ENCODE data around the gene ANKFN1.
"Not testable (repeated sequence)": the region's sequence is repeated elsewhere in the genome, so short reads cannot be mapped to it uniquely, and the experiment has no call there.

ANKFN1 gene

GRCh38 chr17:56367366-56367765 is 214.1 kb downstream of the ANKFN1 start:
- Histone ChIP-seq H3K9me3 (ENCODE audit: control insufficient read depth in 1 of 2, low read length in 2 of 2) (no peaks in the 10 kb centered on the region), H3K9ac (ENCODE audit: low read depth in 1 of 2, low read length in 2 of 2) (no peak overlapping the region), H3K36me3 (ENCODE audit: control insufficient read depth in 1 of 2, insufficient read depth in 2 of 2, low read length in 2 of 2) (no peaks in the 10 kb centered on the region), H3K27ac (ENCODE audit: low read depth, low read length) (no peak overlapping the region), H3K4me1 (ENCODE audit: control insufficient read depth in 1 of 2, insufficient read depth in 2 of 2, low read length in 2 of 2) (no peaks in the 10 kb centered on the region), H3K4me3 (ENCODE audit: low read depth in 1 of 2, low read length in 2 of 2) (no peak overlapping the region), H3K27me3 (ENCODE audit: control insufficient read depth in 1 of 2, insufficient read depth in 2 of 2, low read length in 2 of 2) (no peaks in the 10 kb centered on the region)

GRCh38 chr17:56373981-56374833 is 220.9 kb downstream of the ANKFN1 start:
- H3K27me3 ChIP-seq (ENCODE audit: control insufficient read depth in 1 of 2, insufficient read depth in 2 of 2, low read length in 2 of 2), result no peaks in the 10 kb centered on the region
- no peaks in the 10 kb centered on the region for H3K9me3 ChIP-seq (ENCODE audit: control insufficient read depth in 1 of 2, low read length in 2 of 2)
- H3K27ac ChIP-seq (ENCODE audit: low read depth, low read length), result no peak overlapping the region
- no peak overlapping the region for H3K4me3 ChIP-seq (ENCODE audit: low read depth in 1 of 2, low read length in 2 of 2)
- no peaks in the 10 kb centered on the region for H3K4me1 ChIP-seq (ENCODE audit: control insufficient read depth in 1 of 2, insufficient read depth in 2 of 2, low read length in 2 of 2)
- no peaks in the 10 kb centered on the region for H3K36me3 ChIP-seq (ENCODE audit: control insufficient read depth in 1 of 2, insufficient read depth in 2 of 2, low read length in 2 of 2)
- no peak overlapping the region for H3K9ac ChIP-seq (ENCODE audit: low read depth in 1 of 2, low read length in 2 of 2)

DNA sequence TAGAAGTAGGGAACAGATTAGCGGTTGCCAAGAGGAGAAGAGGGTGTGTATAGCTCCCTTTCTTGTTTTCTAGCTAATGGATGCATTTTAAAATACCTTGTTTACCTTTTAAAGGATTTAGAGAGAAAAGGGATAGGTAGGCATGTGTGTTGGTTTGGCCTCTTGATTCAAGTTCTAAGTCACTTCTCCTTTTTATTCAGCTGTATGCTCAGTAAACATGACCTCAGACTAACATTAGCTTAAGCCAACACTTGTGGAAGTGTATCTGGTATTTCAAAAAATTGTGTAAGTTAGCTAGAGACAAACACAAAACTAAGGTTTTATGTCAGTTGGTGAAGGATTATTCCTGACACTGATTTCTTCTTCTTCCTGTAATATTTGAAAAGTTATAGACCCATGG is 236.1 kb downstream of the ANKFN1 start:
- Histone ChIP-seq H3K27me3 (ENCODE audit: control insufficient read depth in 1 of 2, insufficient read depth in 2 of 2, low read length in 2 of 2) (no peaks in the 10 kb centered on the region), H3K4me3 (ENCODE audit: low read depth in 1 of 2, low read length in 2 of 2) (no peak overlapping the region), H3K27ac (ENCODE audit: low read depth, low read length) (no peak overlapping the region), H3K9me3 (ENCODE audit: control insufficient read depth in 1 of 2, low read length in 2 of 2) (no peaks in the 10 kb centered on the region), H3K9ac (ENCODE audit: low read depth in 1 of 2, low read length in 2 of 2) (no peak overlapping the region), H3K36me3 (ENCODE audit: control insufficient read depth in 1 of 2, insufficient read depth in 2 of 2, low read length in 2 of 2) (no peaks in the 10 kb centered on the region), H3K4me1 (ENCODE audit: control insufficient read depth in 1 of 2, insufficient read depth in 2 of 2, low read length in 2 of 2) (no peaks in the 10 kb centered on the region)

DNA sequence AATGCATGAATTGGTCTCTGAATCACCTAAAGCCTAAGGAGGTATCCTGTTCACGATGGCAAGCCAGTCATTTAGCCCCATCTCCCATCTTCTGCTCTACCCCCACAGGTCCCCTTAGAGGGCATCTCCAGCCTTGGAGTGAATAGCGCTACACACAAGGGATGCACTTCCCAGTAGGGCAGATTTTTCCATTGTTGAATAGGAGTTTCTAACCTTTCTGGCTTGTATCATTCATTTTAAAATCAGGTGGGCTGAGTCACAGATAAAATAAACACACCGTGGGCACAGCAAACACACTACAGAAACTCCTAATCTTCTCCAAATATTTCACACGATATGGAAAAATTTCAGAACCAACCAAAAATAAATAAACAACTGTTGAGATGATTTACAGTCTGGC is 239.0 kb downstream of the ANKFN1 start:
- Histone ChIP-seq H3K9ac (ENCODE audit: low read depth in 1 of 2, low read length in 2 of 2) (no peak overlapping the region), H3K36me3 (ENCODE audit: control insufficient read depth in 1 of 2, insufficient read depth in 2 of 2, low read length in 2 of 2) (no peaks in the 10 kb centered on the region), H3K4me3 (ENCODE audit: low read depth in 1 of 2, low read length in 2 of 2) (no peak overlapping the region), H3K27ac (ENCODE audit: low read depth, low read length) (no peak overlapping the region), H3K4me1 (ENCODE audit: control insufficient read depth in 1 of 2, insufficient read depth in 2 of 2, low read length in 2 of 2) (no peaks in the 10 kb centered on the region), H3K27me3 (ENCODE audit: control insufficient read depth in 1 of 2, insufficient read depth in 2 of 2, low read length in 2 of 2) (no peaks in the 10 kb centered on the region), H3K9me3 (ENCODE audit: control insufficient read depth in 1 of 2, low read length in 2 of 2) (no peaks in the 10 kb centered on the region)

- Histone ChIP-seq H3K4me3 (ENCODE audit: low read depth in 1 of 2, low read length in 2 of 2) (no peak overlapping the region), H3K36me3 (ENCODE audit: control insufficient read depth in 1 of 2, insufficient read depth in 2 of 2, low read length in 2 of 2) (no peaks in the 10 kb centered on the region), H3K9ac (ENCODE audit: low read depth in 1 of 2, low read length in 2 of 2) (no peak overlapping the region), H3K4me1 (ENCODE audit: control insufficient read depth in 1 of 2, insufficient read depth in 2 of 2, low read length in 2 of 2) (no peaks in the 10 kb centered on the region), H3K27ac (ENCODE audit: low read depth, low read length) (no peak overlapping the region), H3K27me3 (ENCODE audit: control insufficient read depth in 1 of 2, insufficient read depth in 2 of 2, low read length in 2 of 2) (no peaks in the 10 kb centered on the region), H3K9me3 (ENCODE audit: control insufficient read depth in 1 of 2, low read length in 2 of 2) (no peaks in the 10 kb centered on the region)
Measured at GRCh38 chr17:56393156-56393555, 239.9 kb downstream of the ANKFN1 start.

GRCh38 chr17:56395787-56396186 is 242.5 kb downstream of the ANKFN1 start:
- H3K27me3 ChIP-seq (ENCODE audit: control insufficient read depth in 1 of 2, insufficient read depth in 2 of 2, low read length in 2 of 2), result no peaks in the 10 kb centered on the region
- no peaks in the 10 kb centered on the region for H3K36me3 ChIP-seq (ENCODE audit: control insufficient read depth in 1 of 2, insufficient read depth in 2 of 2, low read length in 2 of 2)
- no peaks in the 10 kb centered on the region for H3K4me1 ChIP-seq (ENCODE audit: control insufficient read depth in 1 of 2, insufficient read depth in 2 of 2, low read length in 2 of 2)
- H3K9ac ChIP-seq (ENCODE audit: low read depth in 1 of 2, low read length in 2 of 2), result no peak overlapping the region
- H3K4me3 ChIP-seq (ENCODE audit: low read depth in 1 of 2, low read length in 2 of 2), result no peak overlapping the region
- H3K9me3 ChIP-seq (ENCODE audit: control insufficient read depth in 1 of 2, low read length in 2 of 2), result no peaks in the 10 kb centered on the region
- no peak overlapping the region for H3K27ac ChIP-seq (ENCODE audit: low read depth, low read length)

DNA sequence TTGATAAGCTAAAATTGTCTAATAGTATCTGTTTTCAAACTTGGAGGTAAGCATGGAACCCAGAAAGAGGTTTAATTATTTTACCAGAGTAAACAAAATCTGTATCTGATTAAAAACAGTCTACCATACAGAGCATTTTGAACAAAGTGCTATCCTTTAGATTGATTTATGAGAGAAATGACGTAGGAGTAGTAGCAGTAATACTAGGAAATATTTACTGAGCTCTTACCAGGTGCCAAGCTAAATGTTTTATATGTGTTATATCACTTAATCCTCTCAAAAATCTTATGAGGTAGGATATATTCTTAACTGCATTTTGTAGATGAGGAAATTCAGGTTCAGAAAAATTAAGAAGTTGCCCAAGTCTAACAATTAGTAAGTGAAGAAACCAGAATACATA is 253.8 kb downstream of the ANKFN1 start:
- no peaks in the 10 kb centered on the region for H3K9me3 ChIP-seq (ENCODE audit: control insufficient read depth in 1 of 2, low read length in 2 of 2)
- H3K27ac ChIP-seq (ENCODE audit: low read depth, low read length), result no peak overlapping the region
- H3K27me3 ChIP-seq (ENCODE audit: control insufficient read depth in 1 of 2, insufficient read depth in 2 of 2, low read length in 2 of 2), result no peaks in the 10 kb centered on the region
- no peak overlapping the region for H3K9ac ChIP-seq (ENCODE audit: low read depth in 1 of 2, low read length in 2 of 2)
- H3K4me3 ChIP-seq (ENCODE audit: low read depth in 1 of 2, low read length in 2 of 2), result no peak overlapping the region
- no peaks in the 10 kb centered on the region for H3K36me3 ChIP-seq (ENCODE audit: control insufficient read depth in 1 of 2, insufficient read depth in 2 of 2, low read length in 2 of 2)
- no peaks in the 10 kb centered on the region for H3K4me1 ChIP-seq (ENCODE audit: control insufficient read depth in 1 of 2, insufficient read depth in 2 of 2, low read length in 2 of 2)

- not testable (repeated sequence) for H3K4me1 ChIP-seq (ENCODE audit: control insufficient read depth in 1 of 2, insufficient read depth in 2 of 2, low read length in 2 of 2); H3K9me3 ChIP-seq (ENCODE audit: control insufficient read depth in 1 of 2, low read length in 2 of 2); H3K9ac ChIP-seq (ENCODE audit: low read depth in 1 of 2, low read length in 2 of 2); H3K27ac ChIP-seq (ENCODE audit: low read depth, low read length); H3K4me3 ChIP-seq (ENCODE audit: low read depth in 1 of 2, low read length in 2 of 2); H3K36me3 ChIP-seq (ENCODE audit: control insufficient read depth in 1 of 2, insufficient read depth in 2 of 2, low read length in 2 of 2); H3K27me3 ChIP-seq (ENCODE audit: control insufficient read depth in 1 of 2, insufficient read depth in 2 of 2, low read length in 2 of 2)
Measured at GRCh38 chr17:56412356-56412755, 259.1 kb downstream of the ANKFN1 start.

- Histone ChIP-seq H3K4me1 (ENCODE audit: control insufficient read depth in 1 of 2, insufficient read depth in 2 of 2, low read length in 2 of 2) (no peaks in the 10 kb centered on the region), H3K4me3 (ENCODE audit: low read depth in 1 of 2, low read length in 2 of 2) (no peak overlapping the region), H3K36me3 (ENCODE audit: control insufficient read depth in 1 of 2, insufficient read depth in 2 of 2, low read length in 2 of 2) (no peaks in the 10 kb centered on the region), H3K27me3 (ENCODE audit: control insufficient read depth in 1 of 2, insufficient read depth in 2 of 2, low read length in 2 of 2) (no peaks in the 10 kb centered on the region), H3K27ac (ENCODE audit: low read depth, low read length) (no peak overlapping the region), H3K9me3 (ENCODE audit: control insufficient read depth in 1 of 2, low read length in 2 of 2) (no peaks in the 10 kb centered on the region), H3K9ac (ENCODE audit: low read depth in 1 of 2, low read length in 2 of 2) (no peak overlapping the region)
Measured at GRCh38 chr17:56416682-56417351, 263.5 kb downstream of the ANKFN1 start.

- no peak overlapping the region for H3K4me3 ChIP-seq (ENCODE audit: low read depth in 1 of 2, low read length in 2 of 2)
- no peaks in the 10 kb centered on the region for H3K4me1 ChIP-seq (ENCODE audit: control insufficient read depth in 1 of 2, insufficient read depth in 2 of 2, low read length in 2 of 2)
- no peak overlapping the region for H3K27ac ChIP-seq (ENCODE audit: low read depth, low read length)
- no peaks in the 10 kb centered on the region for H3K36me3 ChIP-seq (ENCODE audit: control insufficient read depth in 1 of 2, insufficient read depth in 2 of 2, low read length in 2 of 2)
- no peaks in the 10 kb centered on the region for H3K9me3 ChIP-seq (ENCODE audit: control insufficient read depth in 1 of 2, low read length in 2 of 2)
- no peak overlapping the region for H3K9ac ChIP-seq (ENCODE audit: low read depth in 1 of 2, low read length in 2 of 2)
- H3K27me3 ChIP-seq (ENCODE audit: control insufficient read depth in 1 of 2, insufficient read depth in 2 of 2, low read length in 2 of 2), result no peaks in the 10 kb centered on the region
Measured at GRCh38 chr17:56424005-56424404, 270.7 kb downstream of the ANKFN1 start.

Measured in duodenal mucosa (tissue), 2 donors.